Neural cell (in vitro differentiated cells): Measurements from ENCODE around the gene SDC3.

Source experiments
- TAF1 ChIP-seq: IDR thresholded peaks from 2 replicates; pipeline ENCODE4 v1.6.1; 2012; ENCODE audit warnings: low read depth
- TF ChIP-seq, protein P1 (sequence below): fragments of 450-650 bp; IDR thresholded peaks from 2 replicates; pipeline ENCODE4 v1.5.1; 2014; ENCODE audit warnings: antibody characterized with exemption, mild to moderate bottlenecking, moderate library complexity; ENCODE audit not compliant: poor library complexity, severe bottlenecking

DNA sequence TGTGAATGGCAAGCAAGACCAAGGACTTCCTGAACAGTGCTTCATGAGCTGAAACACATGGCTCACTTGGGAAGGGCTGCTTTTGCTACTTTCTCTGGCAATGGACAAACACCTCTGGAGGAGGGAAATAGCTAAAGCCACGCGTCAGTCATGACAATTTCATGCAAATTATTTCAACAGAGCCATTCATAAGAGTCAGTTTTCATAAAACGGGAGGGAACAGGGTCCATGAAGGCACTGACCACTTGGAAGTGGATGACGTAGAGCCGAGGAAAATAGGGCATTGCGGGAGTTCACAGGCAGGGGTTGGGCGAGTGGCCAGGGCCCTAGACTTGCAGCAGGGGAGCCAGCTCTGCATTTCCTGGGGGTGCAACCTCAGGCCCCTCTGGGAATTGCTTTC lies 43.9 kb downstream of the SDC3 start:
- TF ChIP-seq, protein P1, sequence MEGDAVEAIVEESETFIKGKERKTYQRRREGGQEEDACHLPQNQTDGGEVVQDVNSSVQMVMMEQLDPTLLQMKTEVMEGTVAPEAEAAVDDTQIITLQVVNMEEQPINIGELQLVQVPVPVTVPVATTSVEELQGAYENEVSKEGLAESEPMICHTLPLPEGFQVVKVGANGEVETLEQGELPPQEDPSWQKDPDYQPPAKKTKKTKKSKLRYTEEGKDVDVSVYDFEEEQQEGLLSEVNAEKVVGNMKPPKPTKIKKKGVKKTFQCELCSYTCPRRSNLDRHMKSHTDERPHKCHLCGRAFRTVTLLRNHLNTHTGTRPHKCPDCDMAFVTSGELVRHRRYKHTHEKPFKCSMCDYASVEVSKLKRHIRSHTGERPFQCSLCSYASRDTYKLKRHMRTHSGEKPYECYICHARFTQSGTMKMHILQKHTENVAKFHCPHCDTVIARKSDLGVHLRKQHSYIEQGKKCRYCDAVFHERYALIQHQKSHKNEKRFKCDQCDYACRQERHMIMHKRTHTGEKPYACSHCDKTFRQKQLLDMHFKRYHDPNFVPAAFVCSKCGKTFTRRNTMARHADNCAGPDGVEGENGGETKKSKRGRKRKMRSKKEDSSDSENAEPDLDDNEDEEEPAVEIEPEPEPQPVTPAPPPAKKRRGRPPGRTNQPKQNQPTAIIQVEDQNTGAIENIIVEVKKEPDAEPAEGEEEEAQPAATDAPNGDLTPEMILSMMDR: no peak
- no peak for TF ChIP-seq TAF1
